Effector memory CD4-positive, alpha-beta T cell (primary cell): ENCODE measurements around the gene MDN1.
"Not testable (repeated sequence)": the region's sequence is repeated elsewhere in the genome, so short reads cannot be mapped to it uniquely, and the experiment has no call there.

Experiments
- DNase-seq, 3 donors: peaks; one replicate each; pipeline ENCODE4 v3.0.0-alpha.2; 2020
- H3K27ac ChIP-seq: 2 replicates; pipeline ENCODE4 v1.7.0; 2013; ENCODE audit warnings: mild to moderate bottlenecking, low read length, moderate library complexity; ENCODE audit not compliant: insufficient read depth, poor library complexity, severe bottlenecking
- H3K27me3 ChIP-seq: replicated peaks from 2 replicates; pipeline ENCODE4 v1.7.0; 2013; ENCODE audit warnings: mild to moderate bottlenecking, low read length; ENCODE audit not compliant: insufficient read depth, control insufficient read depth, poor library complexity, severe bottlenecking
- H3K36me3 ChIP-seq: 2 replicates; pipeline ENCODE4 v1.7.0; 2013; ENCODE audit warnings: mild to moderate bottlenecking, low read length, moderate library complexity; ENCODE audit not compliant: control insufficient read depth, insufficient read depth
- H3K4me1 ChIP-seq: 2 replicates; pipeline ENCODE4 v1.7.0; 2013; ENCODE audit warnings: low read length, mild to moderate bottlenecking; ENCODE audit not compliant: control insufficient read depth, insufficient read depth, poor library complexity, severe bottlenecking
- H3K4me3 ChIP-seq: 2 replicates; pipeline ENCODE4 v1.7.0; 2013; ENCODE audit warnings: low read length, low read depth, mild to moderate bottlenecking; ENCODE audit not compliant: insufficient read depth, poor library complexity, severe bottlenecking
- H3K9me3 ChIP-seq: 2 replicates; pipeline ENCODE4 v1.7.0; 2013; ENCODE audit warnings: mild to moderate bottlenecking, low read length, moderate library complexity; ENCODE audit not compliant: control insufficient read depth

MDN1 gene

DNA sequence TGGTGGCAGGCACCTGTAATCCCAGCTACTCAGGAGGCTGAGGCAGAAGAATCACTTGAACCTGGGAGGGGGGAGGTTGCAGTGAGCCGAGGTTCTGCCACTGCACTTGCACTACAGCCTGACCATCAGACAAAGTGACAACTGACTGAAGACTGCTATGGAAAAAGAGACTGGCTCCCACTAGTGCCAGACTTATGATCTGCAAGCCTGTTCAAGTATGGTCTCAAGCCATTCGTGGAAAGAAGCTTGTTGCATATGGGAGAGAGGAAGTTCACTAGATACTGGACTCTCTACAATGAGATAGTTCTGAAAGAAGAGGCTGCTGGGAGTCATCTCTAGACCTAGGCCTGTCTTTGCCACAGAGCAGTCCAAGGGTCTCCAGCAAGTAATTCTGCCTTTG is 26.7 kb downstream of the MDN1 start:
- H3K27me3 ChIP-seq = no peaks in the 10 kb centered on the region
- DNase-seq = no peak
- peaks cover 12% of the 10 kb centered on the region for H3K4me1 ChIP-seq
- H3K4me3 ChIP-seq = no peak overlapping the region
- H3K27ac ChIP-seq = no peak overlapping the region
- peaks cover 29% of the 10 kb centered on the region for H3K36me3 ChIP-seq
- no peaks in the 10 kb centered on the region for H3K9me3 ChIP-seq

DNA sequence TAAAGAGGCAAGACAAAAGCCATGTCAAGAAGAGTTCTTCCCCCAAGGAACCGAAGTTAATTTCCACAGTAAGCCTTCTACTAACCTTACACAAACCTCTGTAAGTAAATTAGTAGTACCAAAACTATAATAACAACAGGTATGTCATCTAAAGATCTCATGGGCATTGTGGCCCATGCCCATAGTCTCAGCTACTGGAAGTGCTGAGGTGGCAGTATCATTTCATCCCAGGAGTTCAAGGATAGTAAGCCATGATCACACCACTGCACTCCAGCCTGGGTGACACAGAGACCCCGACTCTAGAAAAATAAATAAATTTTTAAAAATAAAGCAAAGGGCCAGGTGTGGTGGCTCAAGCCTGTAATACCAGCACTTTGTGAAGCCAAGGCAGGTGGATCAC is 29.2 kb downstream of the MDN1 start:
- Histone ChIP-seq H3K4me1 (peaks cover 12% of the 10 kb centered on the region), H3K9me3 (no peaks in the 10 kb centered on the region)

DNA sequence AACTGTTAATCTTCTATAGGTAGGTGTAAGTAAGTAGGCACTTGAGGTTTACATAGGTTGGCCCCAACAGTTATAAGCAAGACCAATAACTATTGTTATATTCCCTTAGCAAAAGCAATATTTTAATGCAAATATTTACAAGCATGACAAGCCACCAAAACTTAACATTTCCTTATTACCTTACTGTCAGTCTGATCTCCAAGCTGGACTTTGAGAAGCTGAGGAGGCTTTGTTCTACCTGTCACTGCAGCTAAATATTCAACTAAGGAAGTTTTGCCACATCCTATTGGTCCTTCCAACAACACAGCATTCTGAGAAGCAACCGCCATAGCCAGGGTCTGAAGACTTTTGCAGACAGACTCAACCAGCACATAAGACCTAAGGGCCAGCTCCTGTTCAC is 29.6 kb downstream of the MDN1 start:
- no peaks in the 10 kb centered on the region for H3K27me3 ChIP-seq
- H3K9me3 ChIP-seq = no peaks in the 10 kb centered on the region
- no peak overlapping the region for H3K4me3 ChIP-seq
- peaks cover 46% of the 10 kb centered on the region for H3K36me3 ChIP-seq
- no peak for DNase-seq
- H3K27ac ChIP-seq = no peak overlapping the region
- H3K4me1 ChIP-seq = peaks cover 12% of the 10 kb centered on the region

More for the DNA sequence above, 29.2 kb downstream of the MDN1 start:
- H3K27ac ChIP-seq = no peak overlapping the region
- H3K36me3 ChIP-seq = peaks cover 43% of the 10 kb centered on the region
- H3K27me3 ChIP-seq = no peaks in the 10 kb centered on the region
- DNase-seq = no peak
- no peak overlapping the region for H3K4me3 ChIP-seq

DNA sequence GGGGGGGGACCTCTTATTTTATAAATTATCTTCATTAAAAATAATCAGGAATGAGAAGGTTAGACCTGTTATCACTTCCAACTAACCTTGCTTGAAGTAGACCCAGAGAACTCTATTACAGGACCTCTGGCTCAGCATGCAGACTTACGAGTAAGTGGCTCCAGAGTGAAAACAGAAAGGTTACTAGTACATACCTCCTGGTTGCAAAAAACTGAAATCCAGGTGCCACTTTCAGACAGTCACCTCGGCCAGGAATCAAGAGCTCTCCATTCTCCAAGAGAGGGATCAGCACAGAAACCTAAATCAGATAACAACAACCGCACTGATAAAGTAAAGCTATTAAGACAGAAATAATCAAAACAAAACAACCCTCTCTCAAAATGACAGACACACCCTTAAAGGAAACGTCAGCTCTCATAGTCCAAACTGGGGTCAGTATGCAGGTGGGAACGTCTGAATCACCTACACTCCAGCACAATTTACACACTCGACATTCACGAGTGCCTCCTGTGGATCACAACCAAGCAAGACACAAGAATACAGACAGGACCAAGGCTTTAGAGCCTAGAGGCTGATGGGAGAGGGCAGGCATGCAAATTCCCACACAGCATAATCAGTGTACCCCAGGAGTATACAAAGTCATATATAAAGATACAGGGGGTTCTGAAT is 31.8 kb downstream of the MDN1 start:
- no peaks in the 10 kb centered on the region for H3K9me3 ChIP-seq
- H3K27ac ChIP-seq = no peak overlapping the region
- H3K27me3 ChIP-seq = no peaks in the 10 kb centered on the region
- DNase-seq = no peak
- no peaks in the 10 kb centered on the region for H3K4me1 ChIP-seq
- H3K4me3 ChIP-seq = no peak overlapping the region
- H3K36me3 ChIP-seq = peaks cover 64% of the 10 kb centered on the region

GRCh38 chr6:89786970-89787369 is 32.6 kb downstream of the MDN1 start:
- no peak overlapping the region for H3K27ac ChIP-seq
- H3K36me3 ChIP-seq = peaks cover 58% of the 10 kb centered on the region
- no peak for DNase-seq
- H3K4me3 ChIP-seq = no peak overlapping the region
- no peaks in the 10 kb centered on the region for H3K27me3 ChIP-seq
- H3K4me1 ChIP-seq = no peaks in the 10 kb centered on the region
- no peaks in the 10 kb centered on the region for H3K9me3 ChIP-seq

- H3K36me3 ChIP-seq = peaks cover 58% of the 10 kb centered on the region
- H3K4me1 ChIP-seq = no peaks in the 10 kb centered on the region
- DNase-seq = no peak
- H3K4me3 ChIP-seq = no peak overlapping the region
- no peaks in the 10 kb centered on the region for H3K9me3 ChIP-seq
- no peak overlapping the region for H3K27ac ChIP-seq
- no peaks in the 10 kb centered on the region for H3K27me3 ChIP-seq
These were observed 34.8 kb downstream of the MDN1 start for GRCh38 chr6:89784838-89785237.

GRCh38 chr6:89783293-89783692 is 36.3 kb downstream of the MDN1 start:
- not testable (repeated sequence) for H3K4me1 ChIP-seq, H3K9me3 ChIP-seq, H3K27me3 ChIP-seq, DNase-seq, H3K4me3 ChIP-seq, H3K27ac ChIP-seq
- H3K36me3 ChIP-seq = peaks cover 56% of the 10 kb centered on the region

DNA sequence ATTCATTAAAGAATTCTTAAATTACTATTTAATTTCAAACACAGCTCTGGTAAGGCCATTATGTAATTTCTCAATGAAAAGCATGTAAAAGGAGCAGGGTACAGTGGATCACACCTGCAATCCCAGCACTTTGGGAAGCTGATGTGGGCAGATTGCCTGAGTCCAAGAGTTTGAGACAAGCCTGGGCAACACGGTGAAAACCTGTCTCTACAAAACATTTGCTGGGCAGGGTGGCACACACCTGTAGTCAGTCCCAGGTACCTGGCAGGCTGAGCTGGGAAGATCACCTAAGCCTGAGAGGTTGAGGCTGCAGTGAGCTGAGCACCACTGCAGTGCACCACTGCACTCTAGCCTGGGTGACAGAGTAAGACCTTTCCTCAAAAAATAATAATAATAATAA is 37.4 kb downstream of the MDN1 start:
- no peak overlapping the region for H3K27ac ChIP-seq
- H3K9me3 ChIP-seq = no peaks in the 10 kb centered on the region
- H3K4me1 ChIP-seq = no peaks in the 10 kb centered on the region
- no peak overlapping the region for H3K4me3 ChIP-seq
- no peaks in the 10 kb centered on the region for H3K27me3 ChIP-seq
- no peak for DNase-seq
- H3K36me3 ChIP-seq = peaks cover 45% of the 10 kb centered on the region

DNA sequence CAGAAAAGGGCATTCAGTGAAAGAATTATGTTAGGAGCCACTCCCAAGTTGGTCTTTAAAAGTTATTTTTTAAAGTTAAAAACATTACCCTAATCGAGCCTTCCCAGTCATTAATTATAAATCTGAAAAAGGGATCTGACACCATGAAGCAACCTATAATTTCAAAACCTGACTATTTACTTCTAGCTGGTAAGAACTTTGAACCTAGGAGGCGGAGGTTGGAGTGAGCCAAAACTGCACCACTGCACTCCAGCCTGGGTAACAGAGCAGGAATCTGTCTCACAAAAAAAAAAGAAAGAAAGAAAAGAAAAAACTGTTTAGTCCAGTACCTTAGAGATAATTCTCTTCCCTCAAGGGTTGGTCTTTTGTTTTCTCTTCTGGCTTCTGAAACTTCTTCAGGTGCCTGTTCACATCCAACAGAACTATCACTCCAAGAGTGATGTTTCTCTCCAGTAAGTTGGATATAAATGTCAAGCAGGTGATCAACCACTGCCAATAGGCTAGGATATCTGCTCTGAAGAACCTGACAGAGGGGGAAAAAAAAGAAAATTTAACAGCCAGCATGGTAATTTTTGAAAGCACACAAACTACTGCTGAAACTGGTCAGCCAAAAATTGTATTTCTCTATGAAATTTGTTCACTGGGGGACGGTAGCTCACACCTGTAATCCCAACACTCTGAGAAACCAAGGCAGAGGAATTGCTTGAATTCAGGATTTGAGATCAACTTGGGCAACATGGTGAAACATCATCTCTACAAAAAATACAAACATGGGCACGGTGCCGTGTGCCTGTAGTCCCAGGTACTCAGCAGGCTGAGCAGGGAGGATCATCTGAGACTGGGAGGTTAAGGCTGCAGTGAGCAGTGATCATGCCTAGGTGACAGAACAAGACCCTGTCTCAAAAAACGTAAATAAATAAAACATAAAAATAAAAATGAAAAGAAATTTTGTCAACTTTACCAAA is 38.2 kb downstream of the MDN1 start:
- no peaks in the 10 kb centered on the region for H3K9me3 ChIP-seq
- H3K4me1 ChIP-seq = no peaks in the 10 kb centered on the region
- H3K27me3 ChIP-seq = no peaks in the 10 kb centered on the region
- no peak overlapping the region for H3K4me3 ChIP-seq
- DNase-seq = no peak
- peaks cover 43% of the 10 kb centered on the region for H3K36me3 ChIP-seq
- no peak overlapping the region for H3K27ac ChIP-seq

DNA sequence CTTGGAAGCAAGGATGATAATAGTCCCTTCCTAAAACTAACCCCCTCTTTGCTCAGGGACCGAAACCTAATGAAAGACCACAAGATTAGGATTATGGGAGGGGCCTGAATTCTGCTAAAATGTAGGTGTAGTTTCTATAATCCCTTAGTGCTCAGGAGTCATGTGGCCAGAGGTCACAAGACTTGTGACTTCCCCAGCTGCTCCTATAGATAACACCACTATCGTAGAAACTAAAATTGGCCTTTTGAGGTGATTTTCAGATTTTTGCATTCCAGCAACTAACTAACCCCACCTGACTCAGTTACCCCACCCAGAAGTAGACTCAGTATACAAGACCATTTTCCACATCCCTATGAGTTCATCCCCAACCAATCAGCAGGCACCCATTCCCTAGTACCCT is 42.1 kb downstream of the MDN1 start:
- Histone ChIP-seq H3K36me3 (peaks cover 35% of the 10 kb centered on the region), H3K4me1 (no peaks in the 10 kb centered on the region), H3K9me3 (no peaks in the 10 kb centered on the region)

More for the DNA sequence above, 42.1 kb downstream of the MDN1 start:
- no peak for DNase-seq
- Histone ChIP-seq H3K27me3 (no peaks in the 10 kb centered on the region), H3K4me3 (no peak overlapping the region), H3K27ac (no peak overlapping the region)
